NB4 (cell line): ENCODE results near the gene NPL.

Experiments used
- POLR2A ChIP-seq: IDR thresholded peaks from 2 replicates; pipeline ENCODE4 v1.6.1; 2011; ENCODE audit warnings: mild to moderate bottlenecking; ENCODE audit not compliant: insufficient read length; ENCODE audit errors: extremely low read depth
- TF ChIP-seq, protein P1 (sequence below): IDR thresholded peaks from one replicate; pipeline ENCODE4 v1.5.1; 2012; ENCODE audit warnings: low read depth, low read length
- TF ChIP-seq, protein P2 (sequence below): IDR thresholded peaks from 2 replicates; pipeline ENCODE4 v1.6.1; 2011; ENCODE audit warnings: low read depth, low read length

DNA sequence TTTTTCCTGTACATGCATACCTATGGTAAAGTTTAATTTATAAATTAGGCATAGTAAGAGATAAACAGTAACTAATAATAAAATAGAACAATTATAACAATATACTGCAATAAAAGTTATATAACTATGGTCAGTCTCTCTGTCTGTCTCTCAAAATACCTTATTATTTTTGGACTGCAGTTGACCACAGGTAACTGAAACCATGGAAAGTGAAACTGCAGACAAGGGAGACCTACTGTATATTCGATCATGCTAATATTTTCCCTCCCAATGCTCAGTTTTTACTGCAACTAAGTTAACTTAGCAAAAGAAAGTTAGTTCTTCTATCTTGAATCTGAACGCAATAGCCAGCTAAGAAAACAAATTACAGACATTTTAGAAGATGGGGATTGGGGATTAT lies 37.3 kb downstream of the NPL start:
- TF ChIP-seq, protein P1, sequence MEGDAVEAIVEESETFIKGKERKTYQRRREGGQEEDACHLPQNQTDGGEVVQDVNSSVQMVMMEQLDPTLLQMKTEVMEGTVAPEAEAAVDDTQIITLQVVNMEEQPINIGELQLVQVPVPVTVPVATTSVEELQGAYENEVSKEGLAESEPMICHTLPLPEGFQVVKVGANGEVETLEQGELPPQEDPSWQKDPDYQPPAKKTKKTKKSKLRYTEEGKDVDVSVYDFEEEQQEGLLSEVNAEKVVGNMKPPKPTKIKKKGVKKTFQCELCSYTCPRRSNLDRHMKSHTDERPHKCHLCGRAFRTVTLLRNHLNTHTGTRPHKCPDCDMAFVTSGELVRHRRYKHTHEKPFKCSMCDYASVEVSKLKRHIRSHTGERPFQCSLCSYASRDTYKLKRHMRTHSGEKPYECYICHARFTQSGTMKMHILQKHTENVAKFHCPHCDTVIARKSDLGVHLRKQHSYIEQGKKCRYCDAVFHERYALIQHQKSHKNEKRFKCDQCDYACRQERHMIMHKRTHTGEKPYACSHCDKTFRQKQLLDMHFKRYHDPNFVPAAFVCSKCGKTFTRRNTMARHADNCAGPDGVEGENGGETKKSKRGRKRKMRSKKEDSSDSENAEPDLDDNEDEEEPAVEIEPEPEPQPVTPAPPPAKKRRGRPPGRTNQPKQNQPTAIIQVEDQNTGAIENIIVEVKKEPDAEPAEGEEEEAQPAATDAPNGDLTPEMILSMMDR, result no peak
- no peak for TF ChIP-seq POLR2A
- TF ChIP-seq, protein P2, sequence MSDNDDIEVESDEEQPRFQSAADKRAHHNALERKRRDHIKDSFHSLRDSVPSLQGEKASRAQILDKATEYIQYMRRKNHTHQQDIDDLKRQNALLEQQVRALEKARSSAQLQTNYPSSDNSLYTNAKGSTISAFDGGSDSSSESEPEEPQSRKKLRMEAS, result no peak
